GM19035 (cell line): ENCODE data around the gene ULBP3.
"Not testable (repeated sequence)": the region's sequence is repeated elsewhere in the genome, so short reads cannot be mapped to it uniquely, and the experiment has no call there.

ENCODE experiments used
- ATAC-seq: cut with Tn5 transposase; IDR thresholded peaks from one replicate; pipeline ENCODE4 v1.9.1; 2021; ENCODE audit not compliant: unreplicated experiment

ULBP3 gene

GRCh38 chr6:150076196-150076893 lies 7.4 kb upstream of the ULBP3 start:
- ATAC-seq = no peak

GRCh38 chr6:150075034-150075421 lies 6.1 kb upstream of the ULBP3 start:
- ATAC-seq = no peak

- not testable (repeated sequence) for ATAC-seq
Observed at GRCh38 chr6:150074396-150075033, 5.6 kb upstream of the ULBP3 start.

- ATAC-seq = no peak
Observed at GRCh38 chr6:150072201-150072600, 3.3 kb upstream of the ULBP3 start.

GRCh38 chr6:150070236-150070818 lies 1.4 kb upstream of the ULBP3 start:
- ATAC-seq = no peak

- ATAC-seq = no peak
Observed at GRCh38 chr6:150069706-150070105, 785 bp upstream of the ULBP3 start.

GRCh38 chr6:150068151-150068550 lies 770 bp downstream of the ULBP3 start:
- ATAC-seq = no peak

- no peak for ATAC-seq
Observed at GRCh38 chr6:150065083-150065482, 3.8 kb downstream of the ULBP3 start.

GRCh38 chr6:150063640-150064039 lies 5.3 kb downstream of the ULBP3 start:
- ATAC-seq = no peak

GRCh38 chr6:150059973-150060372 lies 8.9 kb downstream of the ULBP3 start:
- not testable (repeated sequence) for ATAC-seq

GRCh38 chr6:150058986-150059385 lies 9.9 kb downstream of the ULBP3 start:
- ATAC-seq = no peak

GRCh38 chr6:150058231-150058792 lies 10.6 kb downstream of the ULBP3 start:
- no peak for ATAC-seq

- ATAC-seq = no peak
Observed at GRCh38 chr6:150057501-150057951, 11.4 kb downstream of the ULBP3 start.

- ATAC-seq = no peak
Observed at GRCh38 chr6:150056916-150057315, 12.0 kb downstream of the ULBP3 start.

GRCh38 chr6:150056156-150056555 lies 12.8 kb downstream of the ULBP3 start:
- no peak for ATAC-seq

GRCh38 chr6:150055131-150055530 lies 13.8 kb downstream of the ULBP3 start:
- no peak for ATAC-seq

GRCh38 chr6:150053450-150053849 lies 15.5 kb downstream of the ULBP3 start:
- no peak for ATAC-seq

GRCh38 chr6:150050846-150051245 lies 18.1 kb downstream of the ULBP3 start:
- no peak for ATAC-seq

GRCh38 chr6:150048099-150048498 lies 20.8 kb downstream of the ULBP3 start:
- ATAC-seq = no peak

GRCh38 chr6:150046943-150047342 lies 22.0 kb downstream of the ULBP3 start:
- ATAC-seq = no peak

GRCh38 chr6:150044621-150045145 lies 24.2 kb downstream of the ULBP3 start:
- ATAC-seq = no peak
